Activated T-cell treated with anti-CD3 and anti-CD28 coated beads, Interleukin-2, amount 50 U/mL, for 72 hours (primary cell): ENCODE data around the gene CHL1. TPM values are rescaled to one million over a fixed set of nuclear protein-coding genes. Genes with fewer than 3 reads are reported as not detected.
"Not testable (repeated sequence)": the region's sequence is repeated elsewhere in the genome, so short reads cannot be mapped to it uniquely, and the experiment has no call there.

Experiments
- ATAC-seq, 2 donors: fragments of 150-1000 bp; cut with Tn5 transposase; replicated peaks in 1 of 2; 2 replicates each; pipeline ENCODE4 v1.10.0; 2021; ENCODE audit warnings: moderate library complexity in 2 of 2, mild to moderate bottlenecking in 1 of 2
- DNase-seq, 2 donors: peaks; one replicate each; pipeline ENCODE4 v3.0.0; 2021 to 2022; ENCODE audit warnings: mixed read lengths in 1 of 2
- H3K27ac Mint-ChIP-seq: one replicate; pipeline ENCODE4 v1.8.0; 2022; ENCODE audit warnings: mild to moderate bottlenecking, moderate library complexity, mixed read lengths
- H3K27me3 Mint-ChIP-seq: one replicate; pipeline ENCODE4 v1.8.0; 2022; ENCODE audit warnings: low read depth, mixed read lengths
- H3K36me3 Mint-ChIP-seq, 2 donors: one replicate each; pipeline ENCODE4 v1.8.0; 2022; ENCODE audit warnings: mixed read lengths in 2 of 2, mild to moderate bottlenecking in 1 of 2; ENCODE audit not compliant: insufficient read depth in 2 of 2
- H3K4me1 Mint-ChIP-seq: one replicate; pipeline ENCODE4 v1.8.0; 2022; ENCODE audit warnings: low read depth, mixed read lengths
- H3K4me3 Mint-ChIP-seq, 2 donors: one replicate each; pipeline ENCODE4 v1.8.0; 2022; ENCODE audit warnings: mild to moderate bottlenecking in 2 of 2, mixed read lengths in 2 of 2, moderate library complexity in 2 of 2
- H3K9me3 Mint-ChIP-seq, 2 donors: one replicate each; pipeline ENCODE4 v1.8.0; 2022; ENCODE audit warnings: mixed read lengths in 2 of 2
- total RNA-seq, 2 donors: library from RNA; stranded (reverse); gene quantifications; one replicate each; pipeline ENCODE4 v1.2.3, GENCODE V29; 2022

CHL1 gene
- total RNA-seq, 2 donors from 2014 or later, result not detected

- H3K27me3 Mint-ChIP-seq, result no peaks in the 10 kb centered on the region
- DNase-seq, result no peak
- H3K27ac Mint-ChIP-seq, result no peak overlapping the region
- ATAC-seq, result no peak
- H3K9me3 Mint-ChIP-seq, result peaks cover 4 to 8% of the 10 kb centered on the region in 2 donors
- H3K36me3 Mint-ChIP-seq, result no peaks in the 10 kb centered on the region
- no peak overlapping the region for H3K4me3 Mint-ChIP-seq
- H3K4me1 Mint-ChIP-seq, result no peaks in the 10 kb centered on the region
These were observed 168.7 kb downstream of the CHL1 start for GRCh38 chr3:365268-365667.

GRCh38 chr3:366253-366652 lies 169.7 kb downstream of the CHL1 start:
- not testable (repeated sequence) for ATAC-seq, H3K27ac Mint-ChIP-seq, H3K27me3 Mint-ChIP-seq, H3K4me3 Mint-ChIP-seq, H3K36me3 Mint-ChIP-seq, DNase-seq, H3K4me1 Mint-ChIP-seq
- peaks cover 9 to 13% of the 10 kb centered on the region in 2 donors for H3K9me3 Mint-ChIP-seq

GRCh38 chr3:373193-373779 lies 176.7 kb downstream of the CHL1 start:
- H3K36me3 Mint-ChIP-seq, result no peaks in the 10 kb centered on the region
- H3K27me3 Mint-ChIP-seq, result no peaks in the 10 kb centered on the region
- no peak for DNase-seq
- H3K9me3 Mint-ChIP-seq, result peaks cover 12 to 13% of the 10 kb centered on the region in 2 donors
- no peaks in the 10 kb centered on the region for H3K4me1 Mint-ChIP-seq
- ATAC-seq, result no peak
- no peak overlapping the region for H3K4me3 Mint-ChIP-seq
- H3K27ac Mint-ChIP-seq, result no peak overlapping the region

- Mint-ChIP-seq H3K9me3 (peaks cover 10 to 11% of the 10 kb centered on the region in 2 donors), H3K27ac (no peak overlapping the region), H3K27me3 (no peaks in the 10 kb centered on the region), H3K36me3 (no peaks in the 10 kb centered on the region), H3K4me1 (no peaks in the 10 kb centered on the region), H3K4me3 (no peak overlapping the region)
- DNase-seq, result no peak
- ATAC-seq, result no peak
These were observed 177.9 kb downstream of the CHL1 start for GRCh38 chr3:374459-374858.

GRCh38 chr3:377158-377561 lies 180.6 kb downstream of the CHL1 start:
- Mint-ChIP-seq H3K4me3 (no peak overlapping the region), H3K4me1 (no peaks in the 10 kb centered on the region)
- DNase-seq, result no peak

GRCh38 chr3:380801-381200 lies 184.2 kb downstream of the CHL1 start:
- DNase-seq, result no peak
- no peak for ATAC-seq
- H3K9me3 Mint-ChIP-seq, result no peaks in the 10 kb centered on the region

More at GRCh38 chr3:377158-377561, 180.6 kb downstream of the CHL1 start:
- no peak for ATAC-seq
- H3K9me3 Mint-ChIP-seq, result peaks cover 1 to 2% of the 10 kb centered on the region in 2 donors
- H3K27me3 Mint-ChIP-seq, result no peaks in the 10 kb centered on the region
- no peak overlapping the region for H3K27ac Mint-ChIP-seq
- no peaks in the 10 kb centered on the region for H3K36me3 Mint-ChIP-seq

GRCh38 chr3:385151-385550 lies 188.6 kb downstream of the CHL1 start:
- no peaks in the 10 kb centered on the region for H3K9me3 Mint-ChIP-seq
- no peak overlapping the region for H3K27ac Mint-ChIP-seq
- DNase-seq (no peak), ATAC-seq (no peak)
- no peaks in the 10 kb centered on the region for H3K4me1 Mint-ChIP-seq
- no peaks in the 10 kb centered on the region for H3K36me3 Mint-ChIP-seq
- H3K4me3 Mint-ChIP-seq, result no peak overlapping the region
- H3K27me3 Mint-ChIP-seq, result no peaks in the 10 kb centered on the region

More at GRCh38 chr3:380801-381200, 184.2 kb downstream of the CHL1 start:
- Mint-ChIP-seq H3K4me1 (no peaks in the 10 kb centered on the region), H3K36me3 (no peaks in the 10 kb centered on the region), H3K27me3 (no peaks in the 10 kb centered on the region), H3K27ac (no peak overlapping the region), H3K4me3 (no peak overlapping the region)

GRCh38 chr3:394775-395174 lies 198.2 kb downstream of the CHL1 start:
- no peaks in the 10 kb centered on the region for H3K27me3 Mint-ChIP-seq
- no peaks in the 10 kb centered on the region for H3K4me1 Mint-ChIP-seq
- no peaks in the 10 kb centered on the region for H3K36me3 Mint-ChIP-seq
- H3K4me3 Mint-ChIP-seq, result no peak overlapping the region
- peaks cover 3 to 4% of the 10 kb centered on the region in 2 donors for H3K9me3 Mint-ChIP-seq
- ATAC-seq (no peak), DNase-seq (no peak)
- H3K27ac Mint-ChIP-seq, result no peak overlapping the region

- Mint-ChIP-seq H3K27ac (no peak overlapping the region), H3K9me3 (peaks cover 3 to 4% of the 10 kb centered on the region in 2 donors), H3K27me3 (no peaks in the 10 kb centered on the region), H3K4me1 (no peaks in the 10 kb centered on the region), H3K4me3 (no peak overlapping the region), H3K36me3 (no peaks in the 10 kb centered on the region)
- DNase-seq (no peak), ATAC-seq (no peak)
These were observed 199.7 kb downstream of the CHL1 start for GRCh38 chr3:396293-396692.

- Mint-ChIP-seq H3K27ac (no peak overlapping the region), H3K36me3 (no peaks in the 10 kb centered on the region), H3K4me1 (no peaks in the 10 kb centered on the region), H3K9me3 (no peaks in the 10 kb centered on the region), H3K4me3 (no peak overlapping the region), H3K27me3 (no peaks in the 10 kb centered on the region)
- no peak for ATAC-seq
- DNase-seq, result no peak
These were observed 203.1 kb downstream of the CHL1 start for GRCh38 chr3:399647-400046.

- no peak for ATAC-seq
- H3K4me1 Mint-ChIP-seq, result no peaks in the 10 kb centered on the region
- H3K27ac Mint-ChIP-seq, result no peak overlapping the region
- peaks cover 0 to 1% of the 10 kb centered on the region in 2 donors for H3K9me3 Mint-ChIP-seq
- no peaks in the 10 kb centered on the region for H3K27me3 Mint-ChIP-seq
- no peak overlapping the region for H3K4me3 Mint-ChIP-seq
- DNase-seq, result no peak
- no peaks in the 10 kb centered on the region for H3K36me3 Mint-ChIP-seq
These were observed 207.3 kb downstream of the CHL1 start for GRCh38 chr3:403826-404225.

- Mint-ChIP-seq H3K27me3 (no peaks in the 10 kb centered on the region), H3K36me3 (no peaks in the 10 kb centered on the region), H3K9me3 (peaks cover 0 to 1% of the 10 kb centered on the region in 2 donors), H3K27ac (no peak overlapping the region), H3K4me1 (no peaks in the 10 kb centered on the region), H3K4me3 (no peak overlapping the region)
- no peak for DNase-seq
- no peak for ATAC-seq
These were observed 212.4 kb downstream of the CHL1 start for GRCh38 chr3:409011-409410.

- H3K4me3 Mint-ChIP-seq, result no peak overlapping the region
- no peaks in the 10 kb centered on the region for H3K4me1 Mint-ChIP-seq
- H3K27me3 Mint-ChIP-seq, result no peaks in the 10 kb centered on the region
- H3K9me3 Mint-ChIP-seq, result no peaks in the 10 kb centered on the region
- no peaks in the 10 kb centered on the region for H3K36me3 Mint-ChIP-seq
- ATAC-seq (no peak), DNase-seq (no peak)
- no peak overlapping the region for H3K27ac Mint-ChIP-seq
These were observed 214.7 kb downstream of the CHL1 start for GRCh38 chr3:411226-411625.

- Mint-ChIP-seq H3K27me3 (no peaks in the 10 kb centered on the region), H3K4me1 (no peaks in the 10 kb centered on the region), H3K36me3 (no peaks in the 10 kb centered on the region), H3K9me3 (no peaks in the 10 kb centered on the region), H3K4me3 (no peak overlapping the region), H3K27ac (no peak overlapping the region)
- no peak for ATAC-seq
- no peak for DNase-seq
These were observed 217.5 kb downstream of the CHL1 start for GRCh38 chr3:414063-414462.
